Measurements from ENCODE around the gene PCNX2.

DNA sequence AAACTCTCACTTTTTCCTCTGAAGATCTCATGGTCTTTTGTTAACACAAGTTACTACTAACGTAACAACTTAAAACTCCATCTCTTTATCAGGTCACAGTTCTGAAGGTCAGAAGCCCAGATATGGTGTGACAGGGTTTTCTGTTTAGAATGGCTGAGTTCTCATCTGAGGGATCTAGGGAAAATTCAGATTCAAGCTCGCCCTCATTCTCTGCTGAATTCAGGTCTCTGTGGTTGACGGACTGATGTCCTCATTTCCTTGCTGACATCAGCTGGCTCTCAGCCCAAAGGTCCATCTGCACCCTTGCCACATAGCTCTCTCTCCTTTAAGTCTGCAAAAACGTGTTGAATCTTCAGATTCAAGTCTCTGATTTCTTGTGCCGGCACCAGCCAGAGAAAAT lies 351.2 kb downstream of the PCNX2 start:
- TF ChIP-seq, protein P1, sequence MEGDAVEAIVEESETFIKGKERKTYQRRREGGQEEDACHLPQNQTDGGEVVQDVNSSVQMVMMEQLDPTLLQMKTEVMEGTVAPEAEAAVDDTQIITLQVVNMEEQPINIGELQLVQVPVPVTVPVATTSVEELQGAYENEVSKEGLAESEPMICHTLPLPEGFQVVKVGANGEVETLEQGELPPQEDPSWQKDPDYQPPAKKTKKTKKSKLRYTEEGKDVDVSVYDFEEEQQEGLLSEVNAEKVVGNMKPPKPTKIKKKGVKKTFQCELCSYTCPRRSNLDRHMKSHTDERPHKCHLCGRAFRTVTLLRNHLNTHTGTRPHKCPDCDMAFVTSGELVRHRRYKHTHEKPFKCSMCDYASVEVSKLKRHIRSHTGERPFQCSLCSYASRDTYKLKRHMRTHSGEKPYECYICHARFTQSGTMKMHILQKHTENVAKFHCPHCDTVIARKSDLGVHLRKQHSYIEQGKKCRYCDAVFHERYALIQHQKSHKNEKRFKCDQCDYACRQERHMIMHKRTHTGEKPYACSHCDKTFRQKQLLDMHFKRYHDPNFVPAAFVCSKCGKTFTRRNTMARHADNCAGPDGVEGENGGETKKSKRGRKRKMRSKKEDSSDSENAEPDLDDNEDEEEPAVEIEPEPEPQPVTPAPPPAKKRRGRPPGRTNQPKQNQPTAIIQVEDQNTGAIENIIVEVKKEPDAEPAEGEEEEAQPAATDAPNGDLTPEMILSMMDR (IDR thresholded peaks at IDR 0.05): no peak
- no peak for TF ChIP-seq POLR2A (IDR thresholded peaks at IDR 0.05)

Data from esophagus squamous epithelium (tissue), 4 donors.